HG03103 (cell line): ENCODE data around the gene CACNA1A.
"Not testable (repeated sequence)": the region's sequence is repeated elsewhere in the genome, so short reads cannot be mapped to it uniquely, and the experiment has no call there.

Experiments
- ATAC-seq: cut with Tn5 transposase; IDR thresholded peaks from one replicate; pipeline ENCODE4 v1.9.1; 2021; ENCODE audit warnings: low read depth; ENCODE audit not compliant: unreplicated experiment

Gene CACNA1A

GRCh38 chr19:13428352-13428751 is 77.9 kb downstream of the CACNA1A start:
- ATAC-seq, result no peak

DNA sequence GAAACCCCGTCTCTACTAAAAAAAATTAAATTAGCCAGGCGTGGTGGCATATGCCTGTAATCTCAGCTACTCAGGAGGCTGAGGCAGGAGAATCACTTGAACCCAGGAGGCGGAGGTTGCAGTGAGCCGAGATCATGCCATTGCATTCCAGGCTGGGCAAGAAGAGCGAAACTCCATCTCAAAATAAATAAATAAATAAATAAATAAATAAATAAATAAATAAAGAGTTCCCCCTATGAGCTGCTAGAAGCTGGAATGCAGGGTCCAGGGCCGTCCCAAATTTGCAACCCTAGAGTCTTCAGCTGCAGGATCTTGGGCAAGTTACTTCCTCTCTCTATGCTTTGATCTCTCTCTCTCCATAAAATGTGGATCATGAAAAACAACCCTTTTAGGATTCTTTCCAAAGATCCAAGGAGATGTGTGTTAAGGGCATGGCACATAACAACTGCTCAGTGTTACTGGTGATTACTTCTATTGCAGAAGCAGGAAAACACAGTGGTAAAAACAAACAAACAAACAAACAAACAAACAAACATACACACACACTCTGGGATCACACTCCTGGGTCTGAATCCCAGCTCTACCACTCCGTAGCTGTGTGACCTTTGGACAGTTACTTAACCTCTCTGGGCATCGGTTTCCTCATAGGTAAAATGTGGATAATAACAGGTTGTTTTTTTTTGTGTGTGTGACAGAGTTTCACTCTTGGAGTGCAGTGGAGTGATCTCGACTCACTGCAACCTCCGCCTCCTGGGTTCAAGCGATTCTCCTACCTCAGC is 78.8 kb downstream of the CACNA1A start:
- ATAC-seq, result no peak

GRCh38 chr19:13425875-13426274 is 80.4 kb downstream of the CACNA1A start:
- not testable (repeated sequence) for ATAC-seq

DNA sequence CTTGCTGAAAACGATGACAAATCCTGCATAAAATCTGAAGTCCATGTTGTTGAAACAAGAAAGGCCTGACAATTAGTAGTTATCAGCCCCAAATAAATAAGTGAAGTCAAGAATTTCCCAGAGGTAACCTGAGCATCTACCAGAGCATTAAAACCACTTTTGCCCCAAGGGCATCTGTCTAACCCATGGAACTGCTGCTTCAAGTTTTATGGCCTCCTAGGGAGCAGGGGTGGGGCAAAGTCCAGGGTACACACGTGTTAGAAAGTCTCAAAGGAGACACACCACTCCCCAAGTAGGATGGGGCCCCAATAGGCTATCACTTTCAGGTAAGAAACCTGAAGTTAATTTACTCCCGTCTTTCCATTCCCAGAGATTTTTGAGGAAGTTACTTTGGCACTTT is 81.1 kb downstream of the CACNA1A start:
- no peak for ATAC-seq

GRCh38 chr19:13420780-13421179 is 85.5 kb downstream of the CACNA1A start:
- no peak for ATAC-seq

- no peak for ATAC-seq
Observed at GRCh38 chr19:13417054-13417453, 89.2 kb downstream of the CACNA1A start.

GRCh38 chr19:13411899-13412298 is 94.4 kb downstream of the CACNA1A start:
- no peak for ATAC-seq

- ATAC-seq, result no peak
Observed at GRCh38 chr19:13410946-13411345, 95.3 kb downstream of the CACNA1A start.

GRCh38 chr19:13408889-13409518 is 97.3 kb downstream of the CACNA1A start:
- ATAC-seq, result no peak

DNA sequence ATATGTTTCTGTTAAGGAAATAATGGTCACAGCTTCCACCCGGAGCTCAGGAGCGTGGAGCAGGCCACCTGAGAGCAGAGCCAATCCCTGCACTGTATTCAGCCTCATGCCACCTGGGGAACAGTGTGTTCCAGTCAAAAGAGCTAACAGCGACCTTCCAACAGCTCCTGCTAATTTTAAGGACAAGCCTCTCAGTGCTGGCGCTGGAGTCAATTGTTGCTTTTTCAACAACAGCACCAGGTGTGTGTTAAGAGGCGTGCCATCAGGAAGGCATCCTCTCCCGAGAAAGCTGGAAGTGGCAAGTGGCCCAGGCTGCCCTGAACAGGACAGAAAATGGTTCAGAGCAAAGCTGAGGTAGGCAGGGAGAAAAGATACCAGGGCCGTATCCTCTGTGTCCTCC is 102.0 kb downstream of the CACNA1A start:
- ATAC-seq, result no peak

GRCh38 chr19:13401388-13401787 is 104.9 kb downstream of the CACNA1A start:
- no peak for ATAC-seq

DNA sequence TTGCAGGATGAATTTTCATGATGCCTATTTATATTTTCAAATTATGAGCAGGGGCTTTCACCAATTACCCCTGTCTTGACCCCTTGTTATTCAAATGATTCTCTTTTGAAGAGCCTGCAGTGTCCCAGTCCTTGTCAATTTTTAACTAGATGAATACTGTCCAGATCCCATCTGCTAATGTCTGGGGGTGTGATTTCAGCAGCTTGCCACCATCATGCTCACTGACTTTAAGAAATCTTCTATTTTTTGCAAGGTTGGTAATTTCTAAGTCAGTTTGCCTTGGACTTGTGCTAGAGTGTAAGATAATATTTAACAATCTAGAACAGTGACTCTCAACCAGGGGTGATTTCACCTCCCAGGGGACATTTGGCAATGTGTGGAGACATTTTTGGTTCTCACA is 106.0 kb downstream of the CACNA1A start:
- ATAC-seq, result no peak

- no peak for ATAC-seq
Observed at GRCh38 chr19:13399746-13400145, 106.5 kb downstream of the CACNA1A start.

DNA sequence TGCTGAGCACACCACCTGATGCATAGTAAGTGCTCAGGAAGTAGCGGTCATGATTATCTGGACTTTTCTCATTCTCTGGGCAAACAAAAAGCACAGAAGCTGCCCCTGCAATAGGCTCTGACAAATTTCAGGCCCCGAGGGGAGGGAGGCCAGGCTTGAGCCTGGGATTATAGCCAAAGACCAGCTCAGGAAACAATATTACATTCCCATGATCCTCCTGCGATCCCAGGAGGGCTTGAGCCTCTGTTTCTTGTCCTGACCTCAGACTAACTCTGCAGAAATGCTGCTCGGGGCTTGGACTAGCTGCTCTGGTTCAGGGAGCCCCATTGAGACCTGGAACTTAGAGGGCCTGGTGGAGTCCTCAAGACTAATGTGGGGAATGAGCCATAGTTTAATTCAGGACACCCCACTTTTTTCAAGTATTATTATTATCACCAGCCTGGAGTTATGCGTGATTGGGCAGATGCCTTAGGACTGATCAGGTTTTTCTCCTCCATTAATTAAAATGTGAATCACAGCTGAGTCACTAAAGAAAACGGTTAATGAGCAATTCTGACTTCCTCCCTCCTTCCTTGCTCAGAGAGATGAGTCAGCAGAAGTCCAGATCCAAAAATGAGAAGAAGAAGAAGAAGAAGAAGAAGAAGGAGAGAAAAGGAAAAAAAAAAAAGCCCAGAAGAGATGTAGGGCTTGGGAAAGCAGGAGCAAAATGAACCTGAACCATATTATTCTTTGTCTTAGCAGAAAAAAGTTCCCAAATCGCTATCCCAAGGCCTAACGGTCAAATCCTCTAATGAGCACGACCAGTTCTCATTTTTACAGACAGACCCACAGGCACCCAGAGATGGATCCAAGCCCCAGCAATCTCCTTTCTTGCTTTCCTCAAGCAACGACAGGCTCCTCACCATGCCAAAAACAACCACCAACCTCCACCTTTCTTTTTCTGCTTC is 107.2 kb downstream of the CACNA1A start:
- ATAC-seq, result no peak

- no peak for ATAC-seq
Observed at GRCh38 chr19:13398182-13398581, 108.1 kb downstream of the CACNA1A start.

GRCh38 chr19:13396250-13397080 is 109.8 kb downstream of the CACNA1A start:
- ATAC-seq, result no peak

GRCh38 chr19:13382633-13382938 is 123.7 kb downstream of the CACNA1A start:
- ATAC-seq, result no peak

GRCh38 chr19:13381827-13382632 is 124.2 kb downstream of the CACNA1A start:
- ATAC-seq, result no peak

DNA sequence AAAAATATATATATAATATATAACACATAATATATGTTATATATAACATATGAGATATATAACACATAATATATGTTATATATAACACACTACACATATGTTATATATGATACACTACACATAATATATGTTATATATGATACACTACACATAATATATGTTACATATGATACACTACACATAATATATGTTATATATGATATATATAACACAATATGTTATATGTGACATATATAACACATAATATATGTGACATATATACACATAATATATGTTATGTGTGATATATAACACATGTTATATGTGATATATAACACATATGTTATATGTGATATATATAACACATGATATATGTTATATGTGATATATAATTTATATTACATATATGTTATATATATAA is 129.7 kb downstream of the CACNA1A start:
- no peak for ATAC-seq

DNA sequence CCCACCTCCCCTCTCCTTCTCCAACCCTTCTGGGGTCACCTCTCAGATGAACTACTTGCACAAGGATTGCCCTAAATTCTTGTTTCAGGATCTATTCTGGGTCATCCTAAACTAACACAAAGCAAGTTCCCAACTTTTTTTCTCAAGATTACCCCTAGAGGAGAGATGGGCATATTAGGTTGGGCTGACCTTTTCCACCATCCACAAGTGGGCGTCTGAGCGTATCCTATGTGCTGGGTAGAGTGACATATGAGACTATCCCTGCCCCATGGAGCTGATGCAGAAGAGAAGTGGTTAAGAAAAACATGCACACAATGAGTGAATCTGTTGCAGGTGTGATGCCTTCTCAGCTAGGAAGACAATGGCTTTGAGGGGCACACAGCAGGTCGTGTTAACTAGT is 132.7 kb downstream of the CACNA1A start:
- ATAC-seq, result no peak
